WTC11 (cell line): ENCODE data around the gene MYLK. TPM values are rescaled to one million over a fixed set of nuclear protein-coding genes. Genes with fewer than 3 reads are reported as not detected.

Experiments used
- ATAC-seq: fragments of 200-7000 bp; cut with Tn5 transposase; 2 replicates; pipeline ENCODE4 v1.10.0; 2021; ENCODE audit warnings: mild to moderate bottlenecking, moderate library complexity
- CTCF ChIA-PET: fragments of 300-600 bp; sonication (Branson Sonifier 250); formaldehyde crosslinking; loops from one replicate; lab custom pipeline; 2021; ENCODE audit warnings: antibody characterized with exemption; lab: Charles Lee
- POLR2A ChIA-PET: fragments of 350-600 bp; sonication (Branson Sonifier 250); formaldehyde crosslinking; loops from one replicate; lab custom pipeline; 2021; ENCODE audit warnings: antibody characterized with exemption; lab: Charles Lee
- DNase-seq: peaks from one replicate; pipeline ENCODE4 v3.0.0; 2021; ENCODE audit warnings: low spot score
- H3K27ac Mint-ChIP-seq: 2 replicates; pipeline ENCODE4 v1.8.0; 2021; ENCODE audit warnings: mixed read lengths
- H3K27me3 Mint-ChIP-seq: 2 replicates; pipeline ENCODE4 v1.8.0; 2021; ENCODE audit warnings: low read depth, mild to moderate bottlenecking, moderate library complexity, mixed read lengths
- H3K36me3 Mint-ChIP-seq: 2 replicates; pipeline ENCODE4 v1.8.0; 2021; ENCODE audit warnings: mixed read lengths
- H3K4me1 Mint-ChIP-seq: 2 replicates; pipeline ENCODE4 v1.8.0; 2022; ENCODE audit warnings: mixed read lengths
- H3K4me3 Mint-ChIP-seq: 2 replicates; pipeline ENCODE4 v1.8.0; 2021; ENCODE audit warnings: mild to moderate bottlenecking, moderate library complexity, mixed read lengths
- H3K9me3 Mint-ChIP-seq: 2 replicates; pipeline ENCODE4 v1.8.0; 2021; ENCODE audit warnings: mixed read lengths
- AFF4 ChIP-seq: sonication (generic); formaldehyde crosslinking; IDR thresholded peaks from 2 replicates; pipeline ENCODE4 v1.8.1; 2023; ENCODE audit warnings: mild to moderate bottlenecking, missing genetic modification reagents, borderline replicate concordance
- ATF1 ChIP-seq: sonication (generic); formaldehyde crosslinking; IDR thresholded peaks from 2 replicates; pipeline ENCODE4 v1.8.1; 2023; ENCODE audit warnings: mild to moderate bottlenecking, moderate library complexity, missing genetic modification reagents
- FOXJ3 ChIP-seq: sonication (generic); formaldehyde crosslinking; IDR thresholded peaks from 2 replicates; pipeline ENCODE4 v1.9.0; 2021; ENCODE audit warnings: missing genetic modification reagents, mild to moderate bottlenecking, borderline replicate concordance
- IRF2 ChIP-seq: sonication (generic); formaldehyde crosslinking; IDR thresholded peaks from 2 replicates; pipeline ENCODE4 v1.8.0; 2022; ENCODE audit warnings: low read depth, missing genetic modification reagents, borderline replicate concordance
- JAZF1 ChIP-seq: fragments of 250-450 bp; sonication (Bioruptor Pico); IDR thresholded peaks from 2 replicates; pipeline ENCODE4 v1.9.0; 2021; ENCODE audit warnings: moderate library complexity, mild to moderate bottlenecking, inconsistent platforms
- JUN ChIP-seq: sonication (generic); formaldehyde crosslinking; IDR thresholded peaks from 2 replicates; pipeline ENCODE4 v1.8.0; 2023; ENCODE audit warnings: mild to moderate bottlenecking, missing genetic modification reagents
- MYBL2 ChIP-seq: sonication (generic); formaldehyde crosslinking; IDR thresholded peaks from 2 replicates; pipeline ENCODE4 v1.8.1; 2023; ENCODE audit warnings: mild to moderate bottlenecking, moderate library complexity, missing genetic modification reagents
- NR2C2 ChIP-seq: sonication (generic); formaldehyde crosslinking; IDR thresholded peaks from 2 replicates; pipeline ENCODE4 v1.8.0; 2022; ENCODE audit warnings: mild to moderate bottlenecking, missing genetic modification reagents
- PRRX2 ChIP-seq: fragments of 250-450 bp; sonication (Bioruptor Pico); IDR thresholded peaks from 2 replicates; pipeline ENCODE4 v1.8.0; 2021; ENCODE audit warnings: mild to moderate bottlenecking
- RORB ChIP-seq: fragments of 250-450 bp; sonication (Bioruptor Pico); IDR thresholded peaks from 2 replicates; pipeline ENCODE4 v1.9.0; 2021; ENCODE audit warnings: mild to moderate bottlenecking
- SP1 ChIP-seq: sonication (generic); formaldehyde crosslinking; conservative IDR thresholded peaks from 2 replicates; pipeline ENCODE4 v1.8.1; 2022; ENCODE audit warnings: missing genetic modification reagents
- TEAD1 ChIP-seq: sonication (generic); formaldehyde crosslinking; IDR thresholded peaks from 2 replicates; pipeline ENCODE4 v1.8.0; 2022; ENCODE audit warnings: mild to moderate bottlenecking, missing genetic modification reagents
- TEAD4 ChIP-seq: sonication (generic); formaldehyde crosslinking; IDR thresholded peaks from 2 replicates; pipeline ENCODE4 v1.8.0; 2022; ENCODE audit warnings: mild to moderate bottlenecking, missing genetic modification reagents
- USF1 ChIP-seq: sonication (generic); formaldehyde crosslinking; IDR thresholded peaks from 2 replicates; pipeline ENCODE4 v1.8.0; 2022; ENCODE audit warnings: mild to moderate bottlenecking, missing genetic modification reagents
- ZNF219 ChIP-seq: sonication (generic); formaldehyde crosslinking; IDR thresholded peaks from 2 replicates; pipeline ENCODE4 v1.8.0; 2023; ENCODE audit warnings: missing genetic modification reagents, mild to moderate bottlenecking, borderline replicate concordance
- ZNF423 ChIP-seq: fragments of 250-450 bp; sonication (Bioruptor Pico); IDR thresholded peaks from 2 replicates; pipeline ENCODE4 v2.1.2; 2022; ENCODE audit warnings: mild to moderate bottlenecking, moderate library complexity
- total RNA-seq: library from RNA; stranded (reverse); gene quantifications from 3 replicates; pipeline ENCODE4 v1.2.3, GENCODE V29; 2021
- TF ChIP-seq, protein P1 (sequence below): sonication (generic); formaldehyde crosslinking; conservative IDR thresholded peaks from 2 replicates; pipeline ENCODE4 v1.8.1; 2023; ENCODE audit warnings: mild to moderate bottlenecking, low read depth, missing genetic modification reagents, moderate library complexity
- TF ChIP-seq, protein P2 (sequence below): sonication (generic); formaldehyde crosslinking; IDR thresholded peaks from 2 replicates; pipeline ENCODE4 v1.8.1; 2023; ENCODE audit warnings: mild to moderate bottlenecking, missing genetic modification reagents
- TF ChIP-seq, protein P3 (sequence below): fragments of 250-450 bp; sonication (Bioruptor Pico); conservative IDR thresholded peaks from 2 replicates; pipeline ENCODE4 v1.9.0; 2021; ENCODE audit warnings: mild to moderate bottlenecking
- TF ChIP-seq, protein P4 (sequence below): sonication (generic); formaldehyde crosslinking; IDR thresholded peaks from 2 replicates; pipeline ENCODE4 v1.8.1; 2022; ENCODE audit warnings: low read depth, mild to moderate bottlenecking, moderate library complexity, missing genetic modification reagents, borderline replicate concordance

The MYLK gene
- total RNA-seq, 1 experiment from 2014 or later: 10.4 TPM

GRCh38 chr3:123638936-123639689 lies 245.0 kb downstream of the MYLK start:
- Mint-ChIP-seq H3K4me1 (peaks cover 66% of the 10 kb centered on the region), H3K27me3 (no peaks in the 10 kb centered on the region), H3K27ac (no peak overlapping the region), H3K4me3 (no peak overlapping the region), H3K36me3 (no peaks in the 10 kb centered on the region), H3K9me3 (no peaks in the 10 kb centered on the region)
- DNase-seq (no peak), ATAC-seq (no peak)
- CTCF ChIA-PET: interaction anchor here (1.1 to 5.7 kb wide), 6 partner anchors 14 to 99 kb away, joined by 3 to 108 read pairs (median 5); no protein-coding TSS in a partner anchor
- POLR2A ChIA-PET: no interaction called here
- TF ChIP-seq FOXJ3 (no peak), RORB (no peak), JUN (CRISPR knock-in tag) (no peak), ATF1 (CRISPR knock-in tag) (no peak), USF1 (CRISPR knock-in tag) (no peak), PRRX2 (no peak), IRF2 (CRISPR knock-in tag) (no peak), TEAD4 (CRISPR knock-in tag) (no peak), NR2C2 (CRISPR knock-in tag) (no peak), SP1 (no peak), ZNF423 (CRISPR knock-in tag) (no peak), JAZF1 (CRISPR knock-in tag) (no peak), MYBL2 (CRISPR knock-in tag) (no peak), TEAD1 (no peak), ZNF219 (CRISPR knock-in tag) (no peak), AFF4 (CRISPR knock-in tag) (no peak)
- TF ChIP-seq, protein P1, sequence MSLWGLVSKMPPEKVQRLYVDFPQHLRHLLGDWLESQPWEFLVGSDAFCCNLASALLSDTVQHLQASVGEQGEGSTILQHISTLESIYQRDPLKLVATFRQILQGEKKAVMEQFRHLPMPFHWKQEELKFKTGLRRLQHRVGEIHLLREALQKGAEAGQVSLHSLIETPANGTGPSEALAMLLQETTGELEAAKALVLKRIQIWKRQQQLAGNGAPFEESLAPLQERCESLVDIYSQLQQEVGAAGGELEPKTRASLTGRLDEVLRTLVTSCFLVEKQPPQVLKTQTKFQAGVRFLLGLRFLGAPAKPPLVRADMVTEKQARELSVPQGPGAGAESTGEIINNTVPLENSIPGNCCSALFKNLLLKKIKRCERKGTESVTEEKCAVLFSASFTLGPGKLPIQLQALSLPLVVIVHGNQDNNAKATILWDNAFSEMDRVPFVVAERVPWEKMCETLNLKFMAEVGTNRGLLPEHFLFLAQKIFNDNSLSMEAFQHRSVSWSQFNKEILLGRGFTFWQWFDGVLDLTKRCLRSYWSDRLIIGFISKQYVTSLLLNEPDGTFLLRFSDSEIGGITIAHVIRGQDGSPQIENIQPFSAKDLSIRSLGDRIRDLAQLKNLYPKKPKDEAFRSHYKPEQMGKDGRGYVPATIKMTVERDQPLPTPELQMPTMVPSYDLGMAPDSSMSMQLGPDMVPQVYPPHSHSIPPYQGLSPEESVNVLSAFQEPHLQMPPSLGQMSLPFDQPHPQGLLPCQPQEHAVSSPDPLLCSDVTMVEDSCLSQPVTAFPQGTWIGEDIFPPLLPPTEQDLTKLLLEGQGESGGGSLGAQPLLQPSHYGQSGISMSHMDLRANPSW (CRISPR knock-in tag): no peak
- TF ChIP-seq, protein P2, sequence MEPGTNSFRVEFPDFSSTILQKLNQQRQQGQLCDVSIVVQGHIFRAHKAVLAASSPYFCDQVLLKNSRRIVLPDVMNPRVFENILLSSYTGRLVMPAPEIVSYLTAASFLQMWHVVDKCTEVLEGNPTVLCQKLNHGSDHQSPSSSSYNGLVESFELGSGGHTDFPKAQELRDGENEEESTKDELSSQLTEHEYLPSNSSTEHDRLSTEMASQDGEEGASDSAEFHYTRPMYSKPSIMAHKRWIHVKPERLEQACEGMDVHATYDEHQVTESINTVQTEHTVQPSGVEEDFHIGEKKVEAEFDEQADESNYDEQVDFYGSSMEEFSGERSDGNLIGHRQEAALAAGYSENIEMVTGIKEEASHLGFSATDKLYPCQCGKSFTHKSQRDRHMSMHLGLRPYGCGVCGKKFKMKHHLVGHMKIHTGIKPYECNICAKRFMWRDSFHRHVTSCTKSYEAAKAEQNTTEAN: no peak
- TF ChIP-seq, protein P3, sequence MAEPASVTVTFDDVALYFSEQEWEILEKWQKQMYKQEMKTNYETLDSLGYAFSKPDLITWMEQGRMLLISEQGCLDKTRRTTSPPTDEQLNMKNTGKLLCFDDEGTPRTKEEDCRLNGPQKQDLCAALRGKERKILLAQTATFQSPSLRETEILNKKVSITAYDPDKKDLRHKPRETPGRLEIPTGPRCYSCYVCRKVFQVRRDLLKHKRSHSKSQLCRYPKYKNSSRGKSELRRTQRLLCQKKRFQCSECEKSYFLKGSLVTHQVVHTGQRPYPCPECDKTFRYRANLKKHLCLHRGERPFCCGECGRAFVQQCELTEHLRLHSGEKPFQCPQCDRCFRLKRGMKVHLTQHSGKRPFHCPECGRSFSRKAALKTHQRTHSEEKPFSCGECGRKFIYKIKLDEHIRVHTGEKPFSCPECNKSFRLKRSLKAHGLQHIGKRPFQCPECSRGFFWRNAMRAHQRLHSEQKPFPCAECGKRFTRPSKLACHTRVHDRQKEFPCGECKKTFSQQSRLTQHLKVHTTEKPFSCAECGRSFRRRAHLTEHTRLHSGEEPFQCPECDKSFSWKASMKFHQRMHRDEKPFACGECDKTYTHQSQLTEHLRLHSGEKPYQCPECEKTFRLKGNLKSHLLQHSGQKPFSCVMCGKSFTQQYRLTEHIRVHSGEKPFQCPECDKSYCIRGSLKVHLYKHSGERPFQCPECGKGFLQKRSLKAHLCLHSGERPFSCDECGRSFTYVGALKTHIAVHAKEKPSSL: no peak
- TF ChIP-seq, protein P4, sequence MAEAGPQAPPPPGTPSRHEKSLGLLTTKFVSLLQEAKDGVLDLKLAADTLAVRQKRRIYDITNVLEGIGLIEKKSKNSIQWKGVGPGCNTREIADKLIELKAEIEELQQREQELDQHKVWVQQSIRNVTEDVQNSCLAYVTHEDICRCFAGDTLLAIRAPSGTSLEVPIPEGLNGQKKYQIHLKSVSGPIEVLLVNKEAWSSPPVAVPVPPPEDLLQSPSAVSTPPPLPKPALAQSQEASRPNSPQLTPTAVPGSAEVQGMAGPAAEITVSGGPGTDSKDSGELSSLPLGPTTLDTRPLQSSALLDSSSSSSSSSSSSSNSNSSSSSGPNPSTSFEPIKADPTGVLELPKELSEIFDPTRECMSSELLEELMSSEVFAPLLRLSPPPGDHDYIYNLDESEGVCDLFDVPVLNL: no peak
